HepG2 (cell line): Measurements from ENCODE around the gene FNIP2. TPM values are rescaled to one million over a fixed set of nuclear protein-coding genes. Genes with fewer than 3 reads are reported as not detected.

Experiments
- ARNT ChIP-seq: fragments of 450-650 bp; IDR thresholded peaks from 2 replicates; pipeline ENCODE4 v1.6.1; 2017
- CENPX ChIP-seq: sonication (generic); formaldehyde crosslinking; IDR thresholded peaks from 2 replicates; pipeline ENCODE4 v1.9.0; 2021; ENCODE audit warnings: mild to moderate bottlenecking, missing genetic modification reagents, moderate library complexity
- DZIP1 ChIP-seq: sonication (generic); formaldehyde crosslinking; IDR thresholded peaks from 2 replicates; pipeline ENCODE4 v1.5.0; 2020; ENCODE audit warnings: mild to moderate bottlenecking, missing genetic modification reagents
- EZH2 ChIP-seq: conservative IDR thresholded peaks from 2 replicates; pipeline ENCODE4 v1.6.1; 2012; ENCODE audit warnings: mild to moderate bottlenecking, low read depth, low read length, moderate library complexity
- GTF3A ChIP-seq: sonication (generic); formaldehyde crosslinking; conservative IDR thresholded peaks from 2 replicates; pipeline ENCODE4 v1.4.0; 2020; ENCODE audit warnings: mild to moderate bottlenecking, missing genetic modification reagents
- HNF4A ChIP-seq: sonication (generic); formaldehyde crosslinking; IDR thresholded peaks from 2 replicates; pipeline ENCODE4 v1.4.0; 2020; ENCODE audit warnings: missing genetic modification reagents
- NR2F1 ChIP-seq, 2 experiments: fragments of 450-650 bp in 1 of 2; formaldehyde crosslinking in 1 of 2; IDR thresholded peaks; 2 replicates each; pipeline versions ENCODE4 v1.5.0 to v1.6.1; 2016 to 2020; ENCODE audit warnings: mild to moderate bottlenecking in 1 of 2, missing compliant biosample characterization in 1 of 2, missing genetic modification reagents in 1 of 2, moderate library complexity in 1 of 2
- RBFOX2 ChIP-seq: fragments of 200-400 bp; formaldehyde crosslinking; IDR thresholded peaks from 2 replicates; pipeline ENCODE4 v1.6.1; 2017; ENCODE audit warnings: low read depth, mild to moderate bottlenecking, low read length
- RNF2 ChIP-seq: fragments of 450-650 bp; conservative IDR thresholded peaks from 2 replicates; pipeline ENCODE4 v1.6.1; 2016; ENCODE audit warnings: low read depth
- SCMH1 ChIP-seq: sonication (generic); formaldehyde crosslinking; IDR thresholded peaks from 2 replicates; pipeline ENCODE4 v1.9.0; 2021; ENCODE audit warnings: missing genetic modification reagents, mild to moderate bottlenecking, borderline replicate concordance
- SIX4 ChIP-seq: sonication (generic); formaldehyde crosslinking; IDR thresholded peaks from 2 replicates; pipeline ENCODE4 v1.4.0; 2020; ENCODE audit warnings: missing genetic modification reagents
- ZBTB14 ChIP-seq: sonication (generic); formaldehyde crosslinking; IDR thresholded peaks from 2 replicates; pipeline ENCODE4 v1.4.0; 2020; ENCODE audit warnings: missing genetic modification reagents
- ZFP1 ChIP-seq: IDR thresholded peaks from 2 replicates; pipeline ENCODE4 v1.6.1; 2016
- ZNF205 ChIP-seq: IDR thresholded peaks from 2 replicates; pipeline ENCODE4 v1.6.1; 2018; ENCODE audit warnings: missing biosample characterization, missing genetic modification reagents
- ZNF274 ChIP-seq: sonication (generic); formaldehyde crosslinking; IDR thresholded peaks from 2 replicates; pipeline ENCODE4 v1.5.1; 2020; ENCODE audit warnings: mild to moderate bottlenecking, missing genetic modification reagents
- ZNF441 ChIP-seq: sonication (generic); formaldehyde crosslinking; IDR thresholded peaks from 2 replicates; pipeline ENCODE4 v1.7.0; 2021; ENCODE audit warnings: missing genetic modification reagents, borderline replicate concordance
- ZNF501 ChIP-seq: sonication (generic); formaldehyde crosslinking; IDR thresholded peaks from 2 replicates; pipeline ENCODE4 v1.5.1; 2020; ENCODE audit warnings: mild to moderate bottlenecking, moderate library complexity, missing genetic modification reagents
- ZNF512 ChIP-seq: sonication (generic); formaldehyde crosslinking; IDR thresholded peaks from 2 replicates; pipeline ENCODE4 v1.4.0; 2020; ENCODE audit warnings: mild to moderate bottlenecking, missing genetic modification reagents
- ZNF605 ChIP-seq: sonication (generic); formaldehyde crosslinking; IDR thresholded peaks from 2 replicates; pipeline ENCODE4 v1.8.0; 2022; ENCODE audit warnings: mild to moderate bottlenecking, missing genetic modification reagents
- ZNF660 ChIP-seq: sonication (generic); formaldehyde crosslinking; IDR thresholded peaks from 2 replicates; pipeline ENCODE4 v1.5.1; 2020; ENCODE audit warnings: mild to moderate bottlenecking, low read depth, missing genetic modification reagents, borderline replicate concordance
- ZNF784 ChIP-seq: sonication (generic); formaldehyde crosslinking; IDR thresholded peaks from 2 replicates; pipeline ENCODE4 v1.5.1; 2020; ENCODE audit warnings: missing genetic modification reagents, mild to moderate bottlenecking, borderline replicate concordance
- ZNF800 ChIP-seq: sonication (generic); formaldehyde crosslinking; IDR thresholded peaks from 2 replicates; pipeline ENCODE4 v1.4.0; 2020; ENCODE audit warnings: missing genetic modification reagents
- polyA plus RNA-seq, 8 experiments: library from polyadenylated mRNA; depleted of rRNA in 3 of 8; stranded (reverse) in 7 of 8; unstranded in 1 of 8; fragments of >200 nt; fragmentation: Illumina TruSeq in 4 of 8; extraction: Trizol in 4 of 8; gene quantifications; 2 replicates each; pipeline versions ENCODE4 v1.2.1 to v1.2.3, GENCODE V29; 2011 to 2016; ENCODE audit warnings: low read depth in 4 of 8, missing spikeins in 1 of 8, mixed read lengths in 1 of 8; ENCODE audit not compliant: insufficient read depth in 1 of 8
- total RNA-seq, 5 experiments: library from RNA; depleted of rRNA; stranded (reverse); fragments of >200 nt; fragmentation: Illumina TruSeq; extraction: Trizol; gene quantifications; 2 replicates each; pipeline ENCODE4 v1.2.3, GENCODE V29; 2016; ENCODE audit warnings: low read depth in 1 of 5

Gene FNIP2
- total and polyA plus RNA-seq, 2 of the 13 experiments (the other 11 are each of a cell fraction or from before 2014, with no cell fraction given): 15.5 to 21.0 TPM

- TF ChIP-seq ZNF512 (CRISPR knock-in tag) (no peak), EZH2 (no peak), GTF3A (CRISPR knock-in tag) (no peak), ZNF205 (CRISPR knock-in tag) (no peak), SCMH1 (CRISPR knock-in tag) (no peak), ZNF441 (CRISPR knock-in tag) (no peak), SIX4 (CRISPR knock-in tag) (no peak), HNF4A (CRISPR knock-in tag) (peak; percentile 88), DZIP1 (CRISPR knock-in tag) (no peak), ZNF800 (0 out of 2 replicates have a peak, but pooled peaks have one; percentile 21), ZNF274 (CRISPR knock-in tag) (no peak), ZFP1 (CRISPR knock-in tag) (no peak), ZBTB14 (CRISPR knock-in tag) (no peak), NR2F1 (CRISPR knock-in tag; IDR thresholded peaks at IDR 0.05) (no peak), RNF2 (no peak), ZNF605 (CRISPR knock-in tag) (peak; percentile 28; the same call in 1 of the 2 replicates), ZNF784 (CRISPR knock-in tag) (no peak), ZNF660 (CRISPR knock-in tag) (no peak), RBFOX2 (no peak), CENPX (CRISPR knock-in tag) (no peak), ZNF501 (CRISPR knock-in tag) (no peak), ARNT (no peak)
These were observed 13.9 kb downstream of the FNIP2 start (continued) for GRCh38 chr4:158782551-158783360.
